GM12878 (cell line): Measurements from ENCODE around the gene SUFU.

ENCODE experiments used
- CEBPB ChIP-seq, 2 experiments: fragments of 150-350 bp in 1 of 2; IDR thresholded peaks; 2 replicates each; pipeline ENCODE4 v1.6.1; 2012 to 2014; ENCODE audit warnings: low read depth in 2 of 2, low read length in 2 of 2, borderline replicate concordance in 1 of 2, inconsistent platforms in 1 of 2
- EP300 ChIP-seq, 2 experiments: fragments of 150-350 bp in 1 of 2; IDR thresholded peaks; 2 replicates each; pipeline ENCODE4 v1.6.1; 2011 to 2012; ENCODE audit warnings: low read depth in 2 of 2, low read length in 2 of 2, borderline replicate concordance in 1 of 2, improper control_type of control experiment in 1 of 2, inconsistent platforms in 1 of 2; ENCODE audit not compliant: control insufficient read depth in 1 of 2
- ESRRA ChIP-seq: IDR thresholded peaks from 2 replicates; pipeline ENCODE4 v1.6.1; 2012; ENCODE audit warnings: mild to moderate bottlenecking, low read length, improper control_type of control experiment
- TF ChIP-seq, protein P1 (sequence below), 3 experiments: IDR thresholded peaks in 2 of 3; conservative IDR thresholded peaks in 1 of 3; 2 replicates each; pipeline ENCODE4 v1.5.1; 2011; ENCODE audit warnings: low read depth in 3 of 3, low read length in 3 of 3, mild to moderate bottlenecking in 3 of 3, control low read depth in 2 of 3, moderate library complexity in 2 of 3, inconsistent platforms in 1 of 3, mixed read lengths in 1 of 3; ENCODE audit not compliant: control insufficient read depth in 2 of 3, insufficient read depth in 1 of 3; ENCODE audit errors: extremely low read depth in 1 of 3
- TF ChIP-seq, protein P2 (sequence below): fragments of 450-650 bp; IDR thresholded peaks from 2 replicates; pipeline ENCODE4 v1.6.1; 2016; ENCODE audit warnings: mild to moderate bottlenecking

GRCh38 chr10:102559764-102560163 lies 56.0 kb downstream of the SUFU start:
- TF ChIP-seq, protein P1, sequence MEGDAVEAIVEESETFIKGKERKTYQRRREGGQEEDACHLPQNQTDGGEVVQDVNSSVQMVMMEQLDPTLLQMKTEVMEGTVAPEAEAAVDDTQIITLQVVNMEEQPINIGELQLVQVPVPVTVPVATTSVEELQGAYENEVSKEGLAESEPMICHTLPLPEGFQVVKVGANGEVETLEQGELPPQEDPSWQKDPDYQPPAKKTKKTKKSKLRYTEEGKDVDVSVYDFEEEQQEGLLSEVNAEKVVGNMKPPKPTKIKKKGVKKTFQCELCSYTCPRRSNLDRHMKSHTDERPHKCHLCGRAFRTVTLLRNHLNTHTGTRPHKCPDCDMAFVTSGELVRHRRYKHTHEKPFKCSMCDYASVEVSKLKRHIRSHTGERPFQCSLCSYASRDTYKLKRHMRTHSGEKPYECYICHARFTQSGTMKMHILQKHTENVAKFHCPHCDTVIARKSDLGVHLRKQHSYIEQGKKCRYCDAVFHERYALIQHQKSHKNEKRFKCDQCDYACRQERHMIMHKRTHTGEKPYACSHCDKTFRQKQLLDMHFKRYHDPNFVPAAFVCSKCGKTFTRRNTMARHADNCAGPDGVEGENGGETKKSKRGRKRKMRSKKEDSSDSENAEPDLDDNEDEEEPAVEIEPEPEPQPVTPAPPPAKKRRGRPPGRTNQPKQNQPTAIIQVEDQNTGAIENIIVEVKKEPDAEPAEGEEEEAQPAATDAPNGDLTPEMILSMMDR (IDR thresholded peaks at IDR 0.05 in 2 of 3, conservative IDR thresholded peaks at IDR 0.05 in 1 of 3; ENCODE audit: control insufficient read depth in 2 of 3, extremely low read depth in 1 of 3, insufficient read depth in 1 of 3, low read depth in 3 of 3, low read length in 3 of 3) = no peak
- TF ChIP-seq CEBPB (IDR thresholded peaks at IDR 0.05; ENCODE audit: borderline replicate concordance in 1 of 2, low read depth in 2 of 2, low read length in 2 of 2) (no peak), ESRRA (no peak), EP300 (IDR thresholded peaks at IDR 0.05; ENCODE audit: borderline replicate concordance in 1 of 2, control insufficient read depth in 1 of 2, low read depth in 2 of 2, low read length in 2 of 2) (no peak)
- TF ChIP-seq, protein P2, sequence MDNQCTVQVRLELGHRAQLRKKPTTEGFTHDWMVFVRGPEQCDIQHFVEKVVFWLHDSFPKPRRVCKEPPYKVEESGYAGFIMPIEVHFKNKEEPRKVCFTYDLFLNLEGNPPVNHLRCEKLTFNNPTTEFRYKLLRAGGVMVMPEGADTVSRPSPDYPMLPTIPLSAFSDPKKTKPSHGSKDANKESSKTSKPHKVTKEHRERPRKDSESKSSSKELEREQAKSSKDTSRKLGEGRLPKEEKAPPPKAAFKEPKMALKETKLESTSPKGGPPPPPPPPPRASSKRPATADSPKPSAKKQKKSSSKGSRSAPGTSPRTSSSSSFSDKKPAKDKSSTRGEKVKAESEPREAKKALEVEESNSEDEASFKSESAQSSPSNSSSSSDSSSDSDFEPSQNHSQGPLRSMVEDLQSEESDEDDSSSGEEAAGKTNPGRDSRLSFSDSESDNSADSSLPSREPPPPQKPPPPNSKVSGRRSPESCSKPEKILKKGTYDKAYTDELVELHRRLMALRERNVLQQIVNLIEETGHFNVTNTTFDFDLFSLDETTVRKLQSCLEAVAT = no peak
